ENCODE measurements around the gene DNAJA4.

DNAJA4 gene

GRCh38 chr15:78264304-78265136 lies at the start of gene DNAJA4:
Gene DNAJA4, plus strand, starts transcription at chr15:78264562. Its CDS starts 202 bp downstream, at chr15:78264764.
- DNase-seq, result peak; percentile 70

- no peak for DNase-seq
Observed at GRCh38 chr15:78216276-78217104, 47.9 kb upstream of the DNAJA4 start.

GRCh38 chr15:78220713-78221112 lies 43.6 kb upstream of the DNAJA4 start:
- no peak for DNase-seq

- DNase-seq, result no peak
Observed at GRCh38 chr15:78222745-78223395, 41.5 kb upstream of the DNAJA4 start.

GRCh38 chr15:78223396-78224022 lies 40.9 kb upstream of the DNAJA4 start:
- DNase-seq, result no peak

- no peak for DNase-seq
Observed at GRCh38 chr15:78224023-78224411, 40.3 kb upstream of the DNAJA4 start.

DNA sequence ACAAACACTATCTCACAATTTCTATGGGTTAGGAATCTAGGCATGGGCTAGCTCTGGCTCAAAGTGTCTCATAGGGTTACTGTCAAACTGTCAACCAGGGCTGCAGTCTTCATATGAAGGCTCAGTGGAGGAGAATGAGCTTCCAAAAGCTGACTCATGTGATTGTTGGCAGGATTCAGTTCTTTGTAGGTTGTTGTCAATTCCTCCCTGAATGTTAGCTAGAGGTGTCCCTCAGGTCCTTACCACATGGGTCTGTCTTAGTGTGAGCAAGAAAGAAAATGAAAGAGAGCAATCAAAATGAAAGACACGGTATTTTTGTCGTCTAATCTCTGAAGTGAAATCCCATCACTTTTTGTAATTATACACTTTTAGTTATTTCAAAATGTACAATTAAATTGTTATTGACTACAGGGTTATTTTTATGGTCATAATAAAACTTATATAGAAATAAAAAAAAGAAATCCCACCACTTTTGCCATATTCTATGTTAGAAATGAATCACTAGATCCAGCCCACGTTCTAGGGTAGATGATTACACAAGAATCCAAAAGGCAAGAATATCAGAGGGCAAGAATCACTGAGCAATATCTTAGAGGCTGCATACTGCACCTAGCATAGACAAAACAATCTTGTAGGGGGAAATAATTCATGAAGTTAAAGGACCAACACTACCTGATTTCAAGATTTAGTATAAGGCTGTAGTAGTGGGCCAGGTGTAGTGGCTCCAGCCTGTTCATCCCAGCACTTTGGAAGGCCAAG lies 38.4 kb upstream of the DNAJA4 start:
- DNase-seq, result no peak

GRCh38 chr15:78228356-78228996 lies 35.9 kb upstream of the DNAJA4 start:
- no peak for DNase-seq

GRCh38 chr15:78229431-78230406 lies 34.6 kb upstream of the DNAJA4 start:
- no peak for DNase-seq

- no peak for DNase-seq
Observed at GRCh38 chr15:78232951-78233350, 31.4 kb upstream of the DNAJA4 start.

DNA sequence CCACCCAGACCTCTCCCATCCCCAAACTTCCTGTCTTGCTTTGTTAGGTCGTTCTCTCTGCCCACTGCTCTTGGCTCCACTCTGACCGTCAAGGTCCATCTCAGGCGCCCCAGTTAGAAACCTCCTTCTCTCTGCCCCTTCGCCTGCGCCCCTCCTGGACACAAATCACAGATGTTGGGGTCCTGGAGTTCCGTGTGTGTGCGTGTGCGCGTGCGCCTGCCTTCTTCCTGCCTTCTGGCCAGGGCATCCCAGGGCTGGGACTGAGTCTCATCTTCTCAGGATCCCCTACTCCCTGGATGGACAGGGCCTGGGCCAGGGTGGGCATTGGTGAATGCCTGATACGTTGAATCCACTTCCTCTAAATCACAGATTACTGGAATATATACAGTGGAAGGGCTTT lies 30.9 kb upstream of the DNAJA4 start:
- no peak for DNase-seq

DNA sequence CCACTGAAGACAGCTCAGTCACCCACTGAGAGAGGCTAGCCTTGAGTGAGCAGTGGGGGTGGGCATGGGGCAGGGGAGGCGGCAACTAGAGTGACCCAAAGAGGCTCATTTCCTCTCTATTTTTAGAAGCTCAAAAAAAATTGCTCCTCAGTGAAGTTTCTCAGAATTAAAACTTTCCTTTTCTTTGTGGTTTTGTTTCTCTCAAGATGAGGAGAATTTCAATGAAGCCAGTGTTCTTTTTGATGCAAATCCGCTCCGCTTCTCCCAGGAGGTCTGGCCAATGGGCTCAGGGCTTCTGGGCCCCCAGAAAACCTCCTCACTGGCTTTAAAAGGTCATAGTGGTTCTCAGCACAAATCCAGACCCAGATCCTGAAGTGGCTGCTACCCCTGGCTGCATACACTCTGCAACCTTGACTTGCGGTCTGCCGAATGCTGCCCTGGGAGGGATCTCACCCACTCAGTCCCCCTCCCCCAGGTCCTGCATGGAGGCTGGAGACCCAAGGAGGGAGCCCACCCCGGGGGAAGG lies 29.8 kb upstream of the DNAJA4 start, which contains the start of gene ACSBG1:
Gene ACSBG1 (minus strand): TSS at position 51 of the 526 bp plus-strand sequence. CDS start 64 bp downstream, outside the sequence.
- no peak for DNase-seq

- no peak for DNase-seq
Observed at GRCh38 chr15:78236491-78236890, 27.9 kb upstream of the DNAJA4 start.

- DNase-seq, result no peak
Observed at GRCh38 chr15:78237146-78237545, 27.2 kb upstream of the DNAJA4 start.

DNA sequence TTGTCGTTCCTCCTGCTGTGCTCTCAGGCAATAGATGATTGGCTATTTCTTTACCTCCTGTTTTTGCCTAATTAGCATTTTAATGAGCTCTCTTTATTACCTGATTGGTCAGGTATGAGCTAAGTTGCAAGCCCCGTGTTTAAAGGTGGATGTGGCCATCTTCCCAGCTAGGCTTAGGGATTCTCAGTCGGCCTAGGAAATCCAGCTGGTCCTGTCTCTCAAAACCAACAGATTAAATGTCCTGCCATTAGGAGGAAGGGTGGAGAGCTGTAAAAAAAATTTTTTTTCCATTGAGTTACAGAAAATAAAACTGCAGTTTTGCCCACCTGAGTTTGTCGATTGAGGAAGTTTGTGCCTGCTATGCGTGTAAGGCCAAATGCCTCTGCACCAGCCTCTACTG lies 24.6 kb upstream of the DNAJA4 start:
- DNase-seq, result no peak

GRCh38 chr15:78241017-78241416 lies 23.3 kb upstream of the DNAJA4 start:
- DNase-seq, result peak; percentile 90

DNA sequence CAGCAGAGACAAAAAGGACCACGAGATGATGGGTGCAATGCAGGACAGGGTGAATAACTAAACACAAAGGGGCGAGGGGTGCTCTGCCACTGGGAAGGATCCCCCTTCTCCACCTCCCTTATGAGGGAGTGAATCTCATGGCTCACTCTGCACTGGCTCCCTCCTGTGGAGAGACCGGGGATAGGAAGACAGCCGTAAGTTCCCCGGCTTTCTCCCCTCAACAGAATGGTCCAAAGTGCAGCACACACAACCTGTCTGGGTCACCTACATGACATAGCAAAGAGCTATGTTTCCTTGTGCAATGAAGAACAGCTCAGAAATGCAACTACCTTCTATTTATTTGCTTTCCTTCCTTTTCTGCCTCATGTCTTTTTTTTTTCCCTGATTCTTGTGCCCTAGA lies 22.2 kb upstream of the DNAJA4 start:
- DNase-seq, result peak; percentile 64

- DNase-seq, result no peak
Observed at GRCh38 chr15:78243058-78243457, 21.3 kb upstream of the DNAJA4 start.

DNA sequence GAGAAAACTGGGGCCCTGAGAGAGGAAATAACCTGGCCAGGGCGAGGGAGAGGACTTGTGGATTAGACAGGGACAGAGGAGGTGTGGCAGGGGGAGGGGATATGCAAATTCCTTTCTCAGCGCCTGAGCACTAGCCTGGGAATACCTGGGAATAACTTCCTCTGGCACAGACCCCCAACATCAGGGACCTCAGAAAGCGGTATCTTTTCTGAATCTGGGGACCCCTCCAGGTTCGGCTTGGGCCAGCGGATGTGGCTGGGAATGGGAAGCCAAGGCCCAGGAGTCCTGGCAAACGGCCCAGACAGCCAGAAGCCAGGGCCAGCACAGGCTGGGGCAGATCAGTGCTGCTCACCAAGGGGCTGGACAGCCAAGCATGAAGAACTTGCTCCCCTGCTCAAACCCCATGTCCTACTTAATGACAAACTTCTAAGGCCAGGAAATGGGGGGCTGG lies 20.8 kb upstream of the DNAJA4 start:
- DNase-seq, result no peak

- peak; percentile 65 for DNase-seq
Observed at GRCh38 chr15:78244101-78244500, 20.3 kb upstream of the DNAJA4 start.
